ENCODE measurements around the gene CALHM2.

DNA sequence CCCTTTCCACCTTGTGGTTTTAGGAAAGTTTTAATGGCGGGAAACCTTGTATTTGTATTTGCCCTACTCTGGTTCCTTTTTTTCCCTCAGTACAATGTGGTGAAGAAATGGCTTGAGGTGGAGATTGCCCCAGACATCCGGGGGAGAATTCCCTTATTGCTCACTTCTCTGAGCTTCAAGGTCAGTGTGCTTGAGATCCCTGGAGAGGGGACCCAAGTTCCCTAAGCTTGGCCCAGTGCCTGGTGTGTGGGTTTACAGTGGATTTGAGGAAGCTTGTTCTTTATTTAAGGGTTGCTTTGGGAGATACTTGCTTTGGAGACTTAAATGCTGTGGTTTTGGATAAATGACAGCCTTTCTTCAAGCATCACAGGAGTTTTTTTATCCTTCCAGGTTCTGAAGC, 18.3 kb downstream of the CALHM2 start:
- TF ChIP-seq EP300 (IDR thresholded peaks at IDR 0.05): no peak
- TF ChIP-seq, protein P1, sequence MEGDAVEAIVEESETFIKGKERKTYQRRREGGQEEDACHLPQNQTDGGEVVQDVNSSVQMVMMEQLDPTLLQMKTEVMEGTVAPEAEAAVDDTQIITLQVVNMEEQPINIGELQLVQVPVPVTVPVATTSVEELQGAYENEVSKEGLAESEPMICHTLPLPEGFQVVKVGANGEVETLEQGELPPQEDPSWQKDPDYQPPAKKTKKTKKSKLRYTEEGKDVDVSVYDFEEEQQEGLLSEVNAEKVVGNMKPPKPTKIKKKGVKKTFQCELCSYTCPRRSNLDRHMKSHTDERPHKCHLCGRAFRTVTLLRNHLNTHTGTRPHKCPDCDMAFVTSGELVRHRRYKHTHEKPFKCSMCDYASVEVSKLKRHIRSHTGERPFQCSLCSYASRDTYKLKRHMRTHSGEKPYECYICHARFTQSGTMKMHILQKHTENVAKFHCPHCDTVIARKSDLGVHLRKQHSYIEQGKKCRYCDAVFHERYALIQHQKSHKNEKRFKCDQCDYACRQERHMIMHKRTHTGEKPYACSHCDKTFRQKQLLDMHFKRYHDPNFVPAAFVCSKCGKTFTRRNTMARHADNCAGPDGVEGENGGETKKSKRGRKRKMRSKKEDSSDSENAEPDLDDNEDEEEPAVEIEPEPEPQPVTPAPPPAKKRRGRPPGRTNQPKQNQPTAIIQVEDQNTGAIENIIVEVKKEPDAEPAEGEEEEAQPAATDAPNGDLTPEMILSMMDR (IDR thresholded peaks at IDR 0.05): no peak
